GM19023 (cell line): Measurements from ENCODE around the gene CDYL2.
"Not testable (repeated sequence)": the region's sequence is repeated elsewhere in the genome, so short reads cannot be mapped to it uniquely, and the experiment has no call there.

Source experiments
- ATAC-seq: cut with Tn5 transposase; IDR thresholded peaks from one replicate; pipeline ENCODE4 v1.9.1; 2021; ENCODE audit warnings: mild to moderate bottlenecking, moderate library complexity; ENCODE audit not compliant: unreplicated experiment

The CDYL2 gene

DNA sequence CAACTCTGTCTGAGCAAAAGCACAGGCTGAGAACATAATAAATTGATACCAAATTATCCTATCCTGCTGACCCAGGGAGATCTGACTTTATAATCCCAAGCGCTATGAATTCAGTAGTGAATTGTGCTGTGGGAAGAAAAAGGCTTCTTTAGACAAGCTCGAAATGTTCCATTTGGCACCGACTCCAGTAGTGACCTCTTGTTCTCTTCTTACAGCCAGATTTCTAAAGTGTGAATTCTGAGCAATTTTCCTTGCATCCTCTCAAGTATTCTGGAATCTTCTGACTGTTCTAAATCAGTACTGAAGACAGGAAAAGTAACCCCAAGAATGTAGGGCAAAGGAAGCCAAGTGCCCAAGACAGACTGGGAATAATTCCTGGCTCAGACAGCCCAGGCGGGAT is 58.2 kb downstream of the CDYL2 start:
- no peak for ATAC-seq

DNA sequence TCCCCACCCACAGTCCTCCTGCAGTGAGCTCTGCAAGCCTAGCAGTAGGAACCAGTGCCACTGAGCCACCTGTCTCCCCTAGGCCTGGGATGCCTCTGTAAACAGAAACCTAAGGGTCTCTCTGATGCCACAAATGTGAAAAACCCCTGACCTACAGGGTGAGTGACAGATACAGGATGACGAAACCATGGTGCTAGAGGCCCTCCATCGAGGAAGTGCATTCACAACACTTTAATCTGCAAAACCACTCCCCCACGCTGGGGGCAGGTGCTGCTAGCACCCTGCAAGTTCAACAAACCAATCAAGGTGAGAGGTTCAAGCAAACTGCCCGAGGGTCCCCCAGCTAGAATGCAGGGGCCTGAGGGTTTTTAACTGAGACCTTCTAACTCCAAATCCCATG is 59.5 kb downstream of the CDYL2 start:
- no peak for ATAC-seq

DNA sequence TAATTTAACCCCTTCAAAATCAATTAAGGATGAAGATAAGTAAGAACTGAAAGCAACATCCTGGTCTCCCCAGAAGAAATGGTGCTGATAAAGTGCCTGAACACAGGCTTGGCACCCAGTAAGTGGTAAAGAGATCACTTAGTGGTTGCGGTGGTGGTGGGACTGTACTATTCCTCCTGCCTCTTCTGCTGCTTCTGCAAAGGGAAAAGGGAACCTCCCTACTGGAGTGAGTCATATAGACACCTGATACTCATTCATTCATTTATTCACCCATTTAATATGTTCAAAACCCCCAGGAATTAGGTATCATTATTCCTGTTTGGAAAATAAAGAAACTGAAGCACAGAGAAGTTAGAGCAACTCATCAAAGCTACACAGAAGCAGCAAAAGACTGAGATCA is 60.6 kb downstream of the CDYL2 start:
- ATAC-seq: no peak

DNA sequence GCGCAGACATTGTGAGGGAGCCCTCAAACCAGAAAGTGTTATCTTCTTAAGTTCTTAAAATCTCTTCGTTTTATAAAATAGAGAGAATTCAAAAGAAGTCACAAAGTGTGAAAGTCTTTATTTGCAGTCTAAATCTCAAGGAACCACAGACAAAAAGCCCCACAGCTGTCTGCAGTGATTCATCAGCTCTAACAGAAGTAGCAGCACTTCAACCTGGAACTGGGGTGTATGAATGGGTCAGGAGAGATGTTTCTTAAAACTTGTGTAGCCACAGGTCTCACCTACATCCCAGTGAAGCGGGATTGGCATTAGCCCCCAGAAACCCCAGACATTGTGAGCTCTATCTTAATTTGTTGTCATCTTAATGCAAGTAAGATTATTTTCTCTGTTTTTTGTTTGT is 61.1 kb downstream of the CDYL2 start:
- ATAC-seq: no peak

DNA sequence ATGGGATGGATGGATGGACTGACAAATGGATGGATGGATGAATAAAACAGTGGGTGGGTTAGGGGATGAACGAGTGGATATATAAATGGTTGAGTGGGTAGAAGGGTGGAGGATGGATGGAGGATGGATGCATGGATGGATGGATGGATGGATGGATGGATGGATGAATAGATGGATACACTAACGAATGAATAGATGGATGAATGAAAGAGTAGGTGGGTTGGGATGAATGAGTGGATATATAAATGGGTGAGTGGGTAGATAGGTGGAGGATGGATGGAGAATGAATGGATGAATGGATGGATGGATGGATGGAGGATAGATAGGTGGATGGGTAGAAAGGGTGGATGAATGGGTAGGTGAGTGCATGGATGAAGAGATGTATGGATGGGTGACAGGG is 62.1 kb downstream of the CDYL2 start:
- no peak for ATAC-seq

DNA sequence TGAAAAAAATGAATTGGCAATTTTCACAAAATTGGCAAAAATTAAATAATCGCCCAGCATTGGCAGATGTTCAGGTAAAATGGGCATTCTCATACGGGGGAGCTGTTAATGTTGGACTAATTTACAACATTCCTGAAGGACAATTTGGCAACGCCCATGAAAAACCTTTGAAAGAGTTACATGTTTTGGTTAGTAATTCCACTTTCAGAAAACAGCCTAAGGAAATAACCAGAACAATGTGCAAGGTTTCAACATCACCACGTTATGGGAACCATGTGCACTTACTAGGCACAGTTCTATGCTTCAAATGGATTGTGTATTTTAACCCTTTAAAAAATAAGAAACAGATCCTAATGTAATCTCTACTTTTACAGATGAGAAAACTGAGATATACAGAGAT is 62.7 kb downstream of the CDYL2 start:
- no peak for ATAC-seq

DNA sequence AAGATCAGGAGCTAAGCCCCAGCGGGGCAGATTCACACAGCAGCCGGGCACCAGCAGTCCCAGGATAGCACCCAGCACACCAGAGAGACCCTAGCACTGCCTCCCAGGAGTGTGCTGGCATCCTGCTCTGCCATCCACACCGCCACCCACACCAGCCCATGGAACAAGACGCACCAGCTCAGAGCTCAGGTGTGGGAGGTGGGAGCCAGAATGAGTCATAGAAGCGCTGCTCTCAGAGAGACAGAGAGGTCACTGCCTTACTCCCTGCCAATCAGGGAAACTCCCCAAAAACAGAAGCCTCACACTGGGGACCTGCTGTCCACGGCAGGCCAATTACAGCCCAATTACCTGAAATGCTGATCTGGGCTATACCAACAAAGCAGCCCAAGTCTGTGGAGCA is 64.9 kb downstream of the CDYL2 start:
- no peak for ATAC-seq

DNA sequence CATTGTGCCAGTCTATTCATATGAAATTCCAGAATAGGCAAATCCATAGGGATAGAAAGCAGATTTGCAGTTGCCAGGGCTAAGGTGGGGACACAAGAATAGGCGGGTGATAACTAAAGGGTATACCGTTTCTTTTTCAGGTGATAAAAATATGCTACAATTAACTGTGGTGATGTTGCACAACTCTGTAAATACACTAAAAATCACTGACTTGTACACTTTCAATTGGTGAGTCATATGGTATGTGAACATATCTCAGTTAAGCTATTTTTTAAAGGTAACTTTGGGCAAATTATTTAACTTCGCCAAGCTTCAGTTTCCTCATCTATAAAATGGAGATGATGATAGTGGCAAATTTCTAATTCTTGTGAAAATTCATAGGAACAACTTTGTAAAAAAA is 65.9 kb downstream of the CDYL2 start:
- no peak for ATAC-seq

DNA sequence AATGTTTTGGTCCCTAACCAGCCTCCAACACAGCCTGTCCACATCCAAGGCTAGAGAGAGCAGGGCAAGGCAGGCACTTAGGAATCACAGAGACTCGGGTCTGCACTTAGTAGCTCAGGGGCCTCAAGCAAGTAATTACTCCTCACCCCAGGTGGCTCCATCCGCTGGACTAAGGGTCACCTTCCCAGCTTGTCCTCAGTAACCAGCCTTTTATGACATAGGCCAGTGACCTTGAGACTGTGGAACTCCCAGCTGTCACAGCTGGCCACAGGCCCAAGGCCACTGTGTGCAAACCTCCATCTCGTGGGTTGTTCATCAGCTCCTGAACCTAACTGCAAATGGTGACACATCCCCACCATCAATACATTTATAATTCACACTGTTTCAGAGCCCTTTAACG is 68.6 kb downstream of the CDYL2 start:
- no peak for ATAC-seq

DNA sequence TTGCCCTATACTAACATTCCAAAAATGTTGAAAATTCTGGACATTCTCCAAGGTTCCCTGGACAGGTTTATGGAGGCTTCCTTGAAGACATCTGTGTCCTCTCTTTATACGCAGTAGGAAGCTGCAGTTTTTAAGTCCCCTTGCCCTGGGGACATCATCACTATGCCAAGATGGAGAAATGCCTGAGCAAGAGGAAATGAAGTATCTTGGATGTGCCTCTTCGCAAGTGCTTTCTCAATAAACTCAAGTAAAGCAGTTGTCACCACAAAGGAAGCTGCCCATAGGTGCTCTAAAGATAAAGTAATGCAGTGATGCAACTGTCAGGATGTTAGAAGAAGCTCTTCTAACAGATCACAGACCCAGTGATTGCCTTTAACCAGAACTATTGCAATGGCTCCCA is 71.0 kb downstream of the CDYL2 start:
- no peak for ATAC-seq

DNA sequence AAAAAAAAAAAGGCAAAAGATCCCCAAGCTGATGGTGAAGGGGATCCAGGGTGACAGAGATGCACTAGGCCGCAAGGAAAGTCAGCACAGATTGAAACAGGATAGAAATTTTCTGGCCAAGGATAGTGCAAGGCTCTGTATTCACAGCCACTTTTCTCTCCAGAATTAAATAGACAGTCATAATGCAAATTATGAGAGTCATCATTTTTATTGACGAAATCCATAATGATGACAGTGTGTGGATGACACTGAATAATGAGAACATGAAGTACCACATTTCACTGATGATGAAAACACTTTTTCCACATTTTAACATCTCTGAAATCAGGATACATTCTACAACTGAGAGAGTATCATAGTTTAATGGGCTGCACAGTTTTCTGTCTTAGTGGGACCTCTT is 72.5 kb downstream of the CDYL2 start:
- no peak for ATAC-seq

DNA sequence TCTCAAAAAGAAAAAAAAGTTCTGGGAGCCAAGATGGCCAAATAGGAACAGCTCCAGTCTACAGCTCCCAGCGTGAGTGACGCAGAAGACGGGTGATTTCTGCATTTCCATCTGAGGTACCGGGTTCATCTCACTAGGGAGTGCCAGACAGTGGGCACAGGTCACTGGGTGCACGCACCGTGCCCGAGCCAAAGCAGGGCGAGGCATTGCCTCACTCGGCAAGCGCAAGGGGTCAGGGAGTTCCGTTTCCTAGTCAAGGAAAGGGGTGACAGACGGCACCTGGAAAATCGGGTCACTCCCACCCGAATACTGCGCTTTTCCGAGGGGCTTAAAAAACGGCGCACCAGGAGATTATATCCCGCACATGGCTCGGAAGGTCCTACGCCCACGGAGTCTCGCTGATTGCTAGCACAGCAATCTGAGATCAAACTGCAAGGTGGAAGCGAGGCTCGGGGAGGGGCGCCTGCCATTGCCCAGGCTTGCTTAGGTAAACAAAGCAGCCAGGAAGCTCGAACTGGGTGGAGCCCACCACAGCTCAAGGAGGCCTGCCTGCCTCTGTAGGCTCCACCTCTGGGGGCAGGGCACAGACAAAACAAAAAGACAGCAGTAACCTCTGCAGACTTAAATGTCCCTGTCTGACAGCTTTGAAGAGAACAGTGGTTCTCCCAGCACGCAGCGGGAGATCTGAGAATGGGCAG is 77.2 kb downstream of the CDYL2 start:
- ATAC-seq: not testable (repeated sequence)

DNA sequence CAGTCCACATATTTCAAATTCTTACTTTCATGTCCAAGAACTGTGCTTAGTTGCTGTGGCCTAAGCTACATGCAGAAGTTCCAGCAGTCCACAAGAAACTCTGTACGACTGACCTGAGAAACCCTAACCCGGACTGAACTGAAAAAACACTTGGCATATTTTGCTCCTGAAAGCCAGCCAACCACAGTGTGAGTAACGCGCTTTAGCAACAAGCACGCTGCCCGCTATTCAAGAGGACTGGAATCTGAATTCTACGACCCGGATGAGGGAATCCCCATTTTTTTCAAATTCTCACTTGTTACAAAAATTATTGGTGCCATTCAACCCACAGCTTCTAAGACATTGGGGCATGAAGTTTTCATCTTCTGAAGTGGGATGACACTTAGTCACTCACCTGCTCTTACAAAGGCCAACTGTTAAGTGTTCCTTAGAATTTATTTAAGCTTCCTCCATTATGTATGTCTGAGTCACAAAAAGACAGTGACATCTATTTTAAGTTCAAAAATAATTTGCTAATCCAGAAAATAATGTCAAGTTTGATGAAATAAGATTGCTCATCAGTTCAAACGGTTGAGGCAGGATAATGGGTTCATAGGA is 78.7 kb downstream of the CDYL2 start:
- no peak for ATAC-seq

DNA sequence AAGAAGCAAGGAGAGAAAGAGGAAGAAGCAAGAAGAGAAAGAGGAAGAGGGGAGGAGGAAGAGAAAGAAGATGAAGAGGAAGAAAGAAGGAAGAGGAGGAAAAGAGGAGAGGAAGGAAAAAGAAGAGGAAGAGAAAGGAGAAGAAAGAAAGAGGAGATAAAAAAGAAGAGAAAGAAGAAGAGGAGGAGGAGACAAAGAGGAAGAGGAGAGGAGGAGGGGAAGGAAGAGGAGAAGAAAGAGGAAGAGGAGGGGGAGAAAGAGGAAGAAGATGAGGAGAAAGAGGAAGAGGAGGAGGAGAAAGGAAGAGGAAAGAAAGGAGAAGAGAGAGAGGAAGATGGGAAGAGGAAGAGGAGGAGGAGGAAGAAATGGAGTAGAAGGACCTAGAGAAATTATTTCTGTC is 80.4 kb downstream of the CDYL2 start:
- ATAC-seq: no peak

DNA sequence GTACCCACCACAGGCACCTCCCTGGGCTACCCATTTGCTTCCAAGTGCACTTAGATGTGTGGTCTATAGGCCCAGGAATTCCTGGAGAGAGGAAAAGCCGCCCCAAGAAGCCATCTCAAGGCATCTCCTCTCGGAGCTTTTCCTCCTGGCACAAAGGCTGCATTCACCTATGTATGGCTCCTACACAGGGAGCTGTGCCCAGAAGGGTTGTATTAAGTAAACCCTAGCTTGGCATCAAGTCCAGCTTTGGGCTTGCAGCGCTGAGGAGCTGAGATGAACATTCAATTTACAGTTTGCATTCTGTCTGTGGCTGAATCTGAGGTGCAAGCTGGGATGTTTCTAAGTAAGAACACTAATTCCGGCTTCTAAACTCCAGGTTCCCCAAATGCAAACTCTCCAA is 81.3 kb downstream of the CDYL2 start:
- no peak for ATAC-seq

DNA sequence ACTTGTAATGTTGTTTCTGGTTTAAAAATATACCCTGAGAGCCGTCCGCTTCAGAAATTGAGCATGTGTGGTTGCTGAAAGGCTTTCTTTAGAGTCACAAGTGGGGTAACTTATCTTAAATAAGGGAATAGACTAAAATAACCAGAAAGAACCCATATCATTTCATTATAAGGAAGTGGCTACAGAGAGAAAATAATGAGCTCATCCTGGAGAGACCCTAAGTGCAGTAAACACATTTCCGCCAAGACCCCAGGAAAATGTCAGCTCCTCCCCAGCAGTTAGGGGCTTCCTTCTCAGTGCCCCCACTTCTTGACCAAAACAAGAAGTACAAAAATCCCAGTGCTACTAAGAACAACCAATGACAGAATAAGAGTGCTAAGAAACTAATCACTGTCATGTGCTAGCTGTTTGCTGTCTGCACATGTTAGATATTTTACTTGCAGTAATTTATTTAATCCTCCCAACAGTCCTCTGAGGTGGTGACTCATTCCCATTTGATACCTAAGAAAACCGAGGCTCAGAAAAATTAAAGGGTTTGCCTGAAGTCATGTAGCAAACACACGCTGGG is 83.5 kb downstream of the CDYL2 start:
- ATAC-seq: no peak

DNA sequence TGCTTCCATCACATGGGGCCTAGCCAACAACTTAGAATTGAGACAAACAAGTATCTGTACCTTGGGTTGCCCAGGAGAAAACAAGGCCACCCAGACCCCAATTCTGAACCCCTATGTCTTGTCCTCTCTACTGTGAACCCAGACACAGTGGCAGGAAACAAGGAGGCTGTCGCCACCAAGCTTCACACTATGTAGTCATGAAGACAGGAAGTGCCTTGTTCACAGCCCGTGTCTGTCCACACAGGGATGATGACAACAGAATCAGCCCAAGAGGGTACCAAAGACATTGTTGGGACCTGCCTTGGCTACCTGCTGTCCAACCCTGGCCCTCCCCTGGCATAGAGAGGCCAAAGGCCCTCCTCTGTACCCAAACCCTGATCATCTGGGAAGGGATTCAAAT is 84.8 kb downstream of the CDYL2 start:
- no peak for ATAC-seq

DNA sequence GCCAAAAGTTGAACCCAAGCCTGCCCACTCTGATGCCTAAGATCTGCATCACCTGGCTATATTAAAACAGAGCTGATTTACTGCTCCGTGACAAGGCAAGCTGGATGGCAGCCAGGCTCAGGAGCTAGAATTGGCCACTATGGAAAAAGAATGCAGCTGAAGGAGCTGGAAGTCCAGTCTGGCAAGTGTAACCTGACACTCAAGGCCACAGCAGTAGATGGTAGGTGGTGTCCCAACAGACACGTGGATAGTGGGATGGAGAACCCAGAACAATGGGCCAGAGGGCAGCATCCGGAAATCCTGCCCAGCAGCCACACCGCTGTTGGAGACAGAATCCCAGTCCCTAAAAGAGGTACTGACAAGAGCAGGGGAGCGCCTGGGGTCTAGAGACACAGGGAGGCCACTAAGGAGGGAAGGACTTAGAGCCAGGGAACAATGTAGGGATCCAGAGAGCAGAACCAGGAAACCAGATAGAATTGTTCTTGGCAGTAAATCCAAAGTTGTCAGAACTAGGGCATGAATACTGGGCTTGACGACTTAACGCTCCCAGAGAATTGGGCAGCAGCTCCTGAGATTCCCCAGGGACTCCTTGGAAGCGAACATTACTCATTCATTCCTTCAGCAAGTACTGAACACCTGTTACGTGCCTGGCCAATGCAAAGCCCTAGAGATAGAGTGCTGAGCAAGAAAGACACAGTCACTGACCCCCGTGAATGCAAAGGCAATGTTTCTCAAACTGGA is 85.7 kb downstream of the CDYL2 start:
- no peak for ATAC-seq

DNA sequence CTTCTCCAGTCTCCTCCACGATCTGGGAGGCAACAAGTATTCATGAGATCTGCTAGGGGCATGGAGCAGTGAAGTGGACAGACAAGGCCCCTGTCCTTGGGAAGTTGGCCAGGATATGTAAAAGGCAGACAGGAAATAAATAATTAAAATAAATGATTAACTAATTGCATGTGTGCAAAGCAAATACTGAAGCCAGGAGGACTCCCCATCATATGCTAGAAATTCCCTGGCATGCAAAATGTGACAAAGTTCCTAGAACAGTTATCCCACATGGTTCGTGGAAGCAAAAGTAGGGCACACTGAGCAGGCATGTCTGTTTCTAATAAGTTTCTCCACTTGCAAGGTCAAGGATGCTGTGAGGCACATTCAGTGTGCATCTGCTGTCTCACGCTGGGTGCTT is 86.8 kb downstream of the CDYL2 start:
- no peak for ATAC-seq

DNA sequence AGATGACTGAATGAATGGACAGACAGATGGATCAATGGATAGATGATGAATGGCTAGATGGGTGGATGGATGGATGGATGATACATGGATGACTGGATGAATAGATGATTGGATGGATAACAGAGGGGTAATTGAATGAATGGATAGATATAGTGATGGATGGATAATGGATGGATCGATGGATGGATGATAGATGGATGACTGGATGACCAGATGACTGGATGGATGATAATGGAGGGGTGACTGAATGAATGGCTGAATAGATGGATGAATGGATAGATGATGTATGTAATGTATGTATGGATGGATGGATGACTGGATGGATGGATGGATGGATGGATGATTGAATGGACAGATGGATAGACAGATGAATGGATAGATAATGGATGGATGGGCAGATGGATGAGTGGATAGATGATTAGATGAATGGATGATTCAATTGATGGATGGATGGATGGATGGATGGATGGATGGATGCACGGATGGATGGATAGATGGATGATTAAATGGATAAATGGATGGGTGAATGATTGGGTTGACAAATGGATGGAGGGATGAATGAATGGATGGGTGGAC is 87.7 kb downstream of the CDYL2 start:
- no peak for ATAC-seq

DNA sequence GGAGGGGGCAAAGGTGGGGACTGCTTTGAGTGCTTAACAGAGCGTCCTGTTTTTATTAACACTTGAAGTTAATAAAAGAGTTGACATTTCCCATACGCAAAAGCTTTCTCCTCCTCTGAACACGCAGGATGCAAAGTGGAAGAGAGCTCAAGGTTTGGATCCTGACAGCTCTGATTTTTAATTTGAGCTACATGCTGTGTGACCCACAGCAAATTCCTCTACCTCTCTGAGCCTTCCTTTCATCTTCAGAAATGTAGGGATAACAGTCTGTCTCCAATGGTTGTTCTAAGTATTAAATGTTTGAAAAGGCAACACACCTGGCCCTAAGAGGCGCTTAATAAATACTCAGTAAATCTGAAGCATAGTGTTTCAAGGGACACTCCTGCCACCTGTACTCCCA is 93.0 kb downstream of the CDYL2 start:
- no peak for ATAC-seq

DNA sequence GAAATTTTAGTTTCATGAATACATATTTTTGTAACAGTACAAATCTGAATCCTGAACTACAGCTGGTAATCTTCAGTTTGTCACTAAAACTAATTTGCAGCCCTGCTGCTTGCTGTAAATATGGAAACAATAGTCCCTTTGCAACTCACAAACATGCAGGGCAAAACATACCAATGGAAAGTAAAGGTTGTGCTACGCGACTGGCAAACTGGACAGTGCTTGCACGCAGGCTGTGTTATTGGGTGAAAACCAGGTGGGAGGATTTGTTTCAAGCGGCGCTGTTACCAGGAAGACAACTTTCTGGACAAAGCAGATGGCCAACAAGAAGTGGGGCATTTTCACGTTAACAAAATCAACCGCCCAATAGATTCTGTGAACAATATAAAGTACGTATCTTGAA is 93.5 kb downstream of the CDYL2 start:
- ATAC-seq: no peak
